ENCODE data around the gene TIMP3. TPM values are rescaled to one million over a fixed set of nuclear protein-coding genes. Genes with fewer than 3 reads are reported as not detected.

TIMP3 gene
- total and polyA plus RNA-seq, 3 donors from 2014 or later: 200 to 214 (median 201) TPM

DNA sequence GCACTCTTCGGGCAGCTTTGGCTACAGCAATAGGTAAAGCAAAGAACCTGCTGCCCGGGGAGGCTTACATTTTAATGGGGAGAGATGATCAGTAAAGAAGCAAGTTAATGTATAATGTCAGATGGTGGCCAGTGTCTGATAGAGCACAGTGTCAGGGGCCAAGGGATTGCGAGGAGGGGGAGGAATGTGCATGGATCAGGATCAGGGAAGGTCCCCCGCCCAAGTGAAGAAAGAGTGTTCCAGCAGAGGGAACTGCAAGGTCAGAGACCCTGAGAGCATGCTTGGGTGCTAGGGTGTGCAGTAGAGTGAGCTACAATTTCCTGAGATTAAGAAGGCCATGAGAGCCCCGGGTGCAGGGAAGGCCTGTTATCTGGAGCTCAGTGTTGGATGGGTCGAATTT, 39.7 kb downstream of the TIMP3 start:
- TF ChIP-seq POLR2A (IDR thresholded peaks at IDR 0.05): no peak
- TF ChIP-seq, protein P1, sequence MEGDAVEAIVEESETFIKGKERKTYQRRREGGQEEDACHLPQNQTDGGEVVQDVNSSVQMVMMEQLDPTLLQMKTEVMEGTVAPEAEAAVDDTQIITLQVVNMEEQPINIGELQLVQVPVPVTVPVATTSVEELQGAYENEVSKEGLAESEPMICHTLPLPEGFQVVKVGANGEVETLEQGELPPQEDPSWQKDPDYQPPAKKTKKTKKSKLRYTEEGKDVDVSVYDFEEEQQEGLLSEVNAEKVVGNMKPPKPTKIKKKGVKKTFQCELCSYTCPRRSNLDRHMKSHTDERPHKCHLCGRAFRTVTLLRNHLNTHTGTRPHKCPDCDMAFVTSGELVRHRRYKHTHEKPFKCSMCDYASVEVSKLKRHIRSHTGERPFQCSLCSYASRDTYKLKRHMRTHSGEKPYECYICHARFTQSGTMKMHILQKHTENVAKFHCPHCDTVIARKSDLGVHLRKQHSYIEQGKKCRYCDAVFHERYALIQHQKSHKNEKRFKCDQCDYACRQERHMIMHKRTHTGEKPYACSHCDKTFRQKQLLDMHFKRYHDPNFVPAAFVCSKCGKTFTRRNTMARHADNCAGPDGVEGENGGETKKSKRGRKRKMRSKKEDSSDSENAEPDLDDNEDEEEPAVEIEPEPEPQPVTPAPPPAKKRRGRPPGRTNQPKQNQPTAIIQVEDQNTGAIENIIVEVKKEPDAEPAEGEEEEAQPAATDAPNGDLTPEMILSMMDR (IDR thresholded peaks at IDR 0.05): no peak
- no peak for DNase-seq
- no peaks in the 10 kb centered on the region for H3K27me3 ChIP-seq
- H3K4me1 ChIP-seq: peaks cover 40% of the 10 kb centered on the region
- H3K27ac ChIP-seq: no peak overlapping the region
- intact Hi-C loops (cut with DNase I; ENCODE audit: low total_unique reads): no loop called here
- no peaks in the 10 kb centered on the region for H3K36me3 ChIP-seq (ENCODE audit: low read depth, missing control alignments)
- no peaks in the 10 kb centered on the region for H3K9me3 ChIP-seq
- H3K4me3 ChIP-seq: no peak overlapping the region
- WGBS, 2 donors: 57 to 72% methylated on average over 6 of the region's 6 CpGs

DNA sequence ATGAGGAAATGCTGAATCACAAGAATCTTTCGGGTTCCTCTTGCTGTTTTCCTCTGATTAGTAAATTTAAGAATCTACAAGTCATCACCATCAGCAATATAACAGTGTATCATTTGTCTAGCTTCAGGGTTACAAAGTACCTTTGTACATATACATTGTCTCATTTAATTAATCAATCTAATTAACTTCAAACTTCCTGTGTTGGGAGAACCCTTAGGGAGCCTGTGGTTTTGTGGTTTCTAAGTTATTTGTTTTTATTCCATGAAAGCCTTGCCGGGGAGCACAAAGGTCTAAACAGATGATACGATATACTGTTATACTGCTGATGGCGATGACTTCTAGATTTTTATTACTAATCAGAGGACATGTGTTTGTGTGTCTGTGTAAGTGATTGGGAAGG, 41.0 kb downstream of the TIMP3 start:
- DNase-seq: no peak
- no peaks in the 10 kb centered on the region for H3K36me3 ChIP-seq (ENCODE audit: low read depth, missing control alignments)
- 66 to 68% methylated on average over 4 of the region's 4 CpGs for WGBS, 2 donors

DNA sequence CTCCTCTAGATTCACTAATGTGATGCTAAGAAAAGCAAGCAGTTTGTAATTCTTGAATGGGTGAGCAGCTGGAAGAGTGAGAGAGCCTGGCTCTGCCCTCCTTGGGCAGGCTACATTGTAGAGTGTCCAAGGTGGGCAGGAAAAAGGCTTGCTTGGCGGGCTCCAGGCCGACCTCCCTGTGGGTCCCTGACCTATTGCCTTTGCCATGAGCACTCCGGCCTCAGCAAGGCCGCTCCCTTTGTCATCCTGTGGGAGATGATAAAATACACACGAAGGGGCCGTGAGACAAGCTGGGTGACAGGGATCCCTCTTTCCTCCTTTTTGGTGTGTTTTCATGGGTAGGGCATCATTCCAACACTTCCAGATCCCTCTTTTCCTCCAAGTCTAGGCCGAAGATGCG, 41.8 kb downstream of the TIMP3 start:
- DNase-seq: no peak
- peaks cover 39% of the 10 kb centered on the region for H3K4me1 ChIP-seq
- 81 to 90% methylated on average over 8 of the region's 8 CpGs for WGBS, 2 donors
- no peak for TF ChIP-seq POLR2A (IDR thresholded peaks at IDR 0.05)
- TF ChIP-seq, protein P1 (IDR thresholded peaks at IDR 0.05): no peak
- no peak overlapping the region for H3K4me3 ChIP-seq
- no peaks in the 10 kb centered on the region for H3K9me3 ChIP-seq
- intact Hi-C loops (cut with DNase I; ENCODE audit: low total_unique reads): no loop called here
- H3K27ac ChIP-seq: no peak overlapping the region
- no peaks in the 10 kb centered on the region for H3K27me3 ChIP-seq
- no peaks in the 10 kb centered on the region for H3K36me3 ChIP-seq (ENCODE audit: low read depth, missing control alignments)

More for the DNA sequence above, 41.0 kb downstream of the TIMP3 start:
- intact Hi-C loops (cut with DNase I; ENCODE audit: low total_unique reads): no loop called here
- Histone ChIP-seq H3K27me3 (no peaks in the 10 kb centered on the region), H3K4me3 (no peak overlapping the region), H3K27ac (no peak overlapping the region), H3K9me3 (no peaks in the 10 kb centered on the region), H3K4me1 (peaks cover 41% of the 10 kb centered on the region)
- TF ChIP-seq, protein P1 (IDR thresholded peaks at IDR 0.05): no peak
- TF ChIP-seq POLR2A (IDR thresholded peaks at IDR 0.05): no peak

DNA sequence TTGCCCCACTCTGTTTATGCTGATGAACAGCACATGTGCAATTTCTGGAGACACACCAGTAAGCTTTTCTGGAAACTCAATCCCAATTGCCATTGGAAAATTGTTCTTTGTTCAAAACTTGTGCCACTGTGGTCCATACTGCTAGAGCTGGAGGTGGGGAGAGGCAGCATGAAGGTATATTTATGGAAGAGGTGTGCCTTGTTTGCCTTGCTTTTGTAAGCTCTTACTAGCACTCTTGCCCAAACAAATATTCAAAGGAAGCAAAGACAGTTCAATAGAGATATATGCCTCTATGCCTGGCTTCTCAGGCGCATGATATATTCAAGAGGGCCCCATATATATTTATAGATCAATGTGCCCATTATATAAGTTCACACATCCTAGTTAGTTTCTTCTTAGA, 42.7 kb downstream of the TIMP3 start:
- no peak for DNase-seq
- Histone ChIP-seq H3K36me3 (ENCODE audit: low read depth, missing control alignments) (no peaks in the 10 kb centered on the region), H3K9me3 (no peaks in the 10 kb centered on the region), H3K27ac (no peak overlapping the region), H3K4me3 (no peak overlapping the region), H3K4me1 (peaks cover 35% of the 10 kb centered on the region), H3K27me3 (no peaks in the 10 kb centered on the region)
- intact Hi-C loops (cut with DNase I; ENCODE audit: low total_unique reads): no loop called here
- TF ChIP-seq, protein P1 (IDR thresholded peaks at IDR 0.05): no peak
- no peak for TF ChIP-seq POLR2A (IDR thresholded peaks at IDR 0.05)
- WGBS, 2 donors: 90 to 96% methylated on average over 1 of the region's 1 CpG

DNA sequence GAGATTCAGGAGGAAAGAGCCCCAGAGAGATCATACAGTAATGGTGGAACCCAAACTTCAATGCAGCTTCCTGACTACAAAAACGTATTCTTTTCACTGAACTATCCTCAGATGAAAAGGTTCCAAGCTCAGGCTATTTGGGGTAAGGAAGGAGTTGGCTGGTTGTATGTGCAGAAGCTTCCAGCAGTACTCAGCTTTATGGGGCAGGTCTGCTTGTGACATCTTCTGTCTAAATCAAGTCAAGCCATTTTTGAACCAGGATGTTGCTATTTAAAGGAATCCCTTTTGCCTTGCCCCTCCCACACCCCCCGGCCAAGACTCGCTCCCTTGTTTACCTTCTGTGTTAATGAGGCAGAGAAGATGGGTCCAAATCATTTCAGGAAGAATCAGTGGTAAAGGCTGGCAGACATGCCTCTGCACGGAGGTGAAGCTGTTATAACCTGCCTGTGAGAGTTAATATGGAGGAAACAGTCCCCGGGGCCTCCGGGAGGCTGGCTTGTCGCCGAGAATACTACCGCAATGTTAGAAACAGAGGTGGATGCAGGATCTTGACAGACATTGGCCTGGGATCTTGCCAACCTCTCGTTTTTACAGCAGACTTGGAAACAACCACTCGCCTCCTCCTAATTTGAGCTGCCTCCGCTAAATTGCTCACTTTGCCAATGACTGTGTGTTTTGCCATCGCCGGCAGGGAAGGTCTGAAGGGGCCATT, 45.4 kb downstream of the TIMP3 start:
- intact Hi-C loops (cut with DNase I; ENCODE audit: low total_unique reads): no loop called here
- WGBS, 2 donors: 52 to 79% methylated on average over 12 to 14 of the region's 14 CpGs
- Histone ChIP-seq H3K4me3 (no peak overlapping the region), H3K36me3 (ENCODE audit: low read depth, missing control alignments) (no peaks in the 10 kb centered on the region), H3K9me3 (no peaks in the 10 kb centered on the region), H3K27ac (no peak overlapping the region), H3K27me3 (no peaks in the 10 kb centered on the region), H3K4me1 (peaks cover 38% of the 10 kb centered on the region)
- TF ChIP-seq, protein P1 (IDR thresholded peaks at IDR 0.05): no peak
- TF ChIP-seq POLR2A (IDR thresholded peaks at IDR 0.05): no peak
- peak; percentile 33 for DNase-seq
